HepG2 (cell line): ENCODE data around the gene TGFB2.

Source experiments
- SMC3 ChIP-seq: IDR thresholded peaks from 2 replicates; pipeline ENCODE4 v1.6.1; 2011; ENCODE audit warnings: low read length, improper control_type of control experiment
- SP2 ChIP-seq: sonication (generic); formaldehyde crosslinking; IDR thresholded peaks from 2 replicates; pipeline ENCODE4 v1.5.1; 2020; ENCODE audit warnings: mild to moderate bottlenecking, missing genetic modification reagents
- ZNF207 ChIP-seq: fragments of 450-650 bp; IDR thresholded peaks from 2 replicates; pipeline ENCODE4 v1.6.1; 2016; ENCODE audit warnings: antibody characterized with exemption, borderline replicate concordance
- ZNF670 ChIP-seq: sonication (generic); formaldehyde crosslinking; IDR thresholded peaks from 2 replicates; pipeline ENCODE4 v1.8.0; 2022; ENCODE audit warnings: mild to moderate bottlenecking, missing genetic modification reagents, borderline replicate concordance

DNA sequence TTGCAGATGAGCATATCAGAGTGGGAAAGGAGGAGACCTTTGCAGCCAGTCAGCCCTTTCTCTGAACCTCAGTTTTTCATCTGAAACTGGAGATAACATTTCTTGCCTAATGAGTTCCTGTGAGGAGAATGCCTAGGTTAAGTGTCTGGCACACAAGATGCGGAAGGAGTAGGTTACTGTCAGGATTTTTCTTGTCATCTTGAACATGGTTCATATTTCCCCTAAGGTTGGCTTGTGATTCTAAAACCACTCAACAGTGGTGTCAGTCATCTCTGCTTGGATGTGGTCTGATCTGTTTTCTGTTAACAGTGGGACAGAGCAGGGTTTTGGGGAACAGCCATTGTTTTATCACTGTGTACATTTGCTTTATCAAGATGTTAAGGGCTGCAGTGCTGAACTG lies 70.6 kb downstream of the TGFB2 start:
- TF ChIP-seq SMC3 (no peak), SP2 (CRISPR knock-in tag) (no peak), ZNF207 (no peak), ZNF670 (CRISPR knock-in tag) (no peak)
